HepG2 (cell line): ENCODE results near the gene DIRAS1. TPM values are rescaled to one million over a fixed set of nuclear protein-coding genes. Genes with fewer than 3 reads are reported as not detected.

ENCODE experiments used
- ATAC-seq: fragments of 200-7000 bp; cut with Tn5 transposase; 3 replicates; pipeline ENCODE4 v1.9.1; 2020; ENCODE audit warnings: mild to moderate bottlenecking, moderate library complexity
- BruUV-seq: library from RNA; stranded (reverse); fragments of 400-500 nt; replicated peaks from 2 replicates; lab custom pipeline; 2021; lab: Mats Ljungman, UMichigan
- CTCF ChIA-PET: fragments of 300-600 bp; formaldehyde crosslinking; extraction: SDS; loops from one replicate; lab custom pipeline; 2021; ENCODE audit warnings: low total read pairs, inconsistent platforms, low intra/inter-chr PET ratio; lab: Yijun Ruan, JAX
- POLR2A ChIA-PET: fragments of 350-600 bp; sonication (Branson Sonifier 250); formaldehyde crosslinking; loops from one replicate; lab custom pipeline; 2020; ENCODE audit warnings: antibody characterized with exemption, inconsistent platforms; lab: Yijun Ruan, JAX
- DNase-seq: peaks from one replicate; pipeline ENCODE4 v3.0.0-alpha.2; 2015; ENCODE audit warnings: low spot score
- FAIRE-seq: peaks from 3 replicates; lab custom pipeline; 2011; peaks lifted over from hg19 to GRCh38; lab: Jason Lieb, UNC
- H2AFZ ChIP-seq: one replicate; pipeline ENCODE4 v1.6.1; 2011; ENCODE audit warnings: low read length, inconsistent platforms
- H3K27ac ChIP-seq: fragments of 300-600 bp; 3 replicates; pipeline ENCODE4 v1.8.0; 2011; ENCODE audit warnings: mixed run types, mild to moderate bottlenecking, mixed read lengths, low read length, inconsistent platforms; ENCODE audit not compliant: insufficient read depth; ENCODE audit errors: extremely low read length
- H3K27me3 ChIP-seq, 2 experiments: fragments of 200-600 bp in 1 of 2; 2 replicates in 1 of 2; 3 replicates in 1 of 2; pipeline versions ENCODE4 v1.6.0 to v1.8.0; 2011; ENCODE audit warnings: low read length in 2 of 2, mild to moderate bottlenecking in 2 of 2, moderate library complexity in 2 of 2, inconsistent platforms in 1 of 2; ENCODE audit not compliant: insufficient read depth in 2 of 2, control insufficient read depth in 1 of 2
- H3K36me3 ChIP-seq, 2 experiments: fragments of 200-600 bp in 1 of 2; replicated peaks in 1 of 2; 2 replicates in 1 of 2; 3 replicates in 1 of 2; pipeline versions ENCODE4 v1.5.1 to v1.8.0; 2011; ENCODE audit warnings: low read length in 2 of 2, inconsistent platforms in 1 of 2; ENCODE audit not compliant: insufficient read depth in 2 of 2, control insufficient read depth in 1 of 2
- H3K4me1 ChIP-seq: 2 replicates; pipeline ENCODE4 v1.5.1; 2012; ENCODE audit warnings: low read length, inconsistent platforms; ENCODE audit not compliant: insufficient read depth
- H3K4me2 ChIP-seq: 2 replicates; pipeline ENCODE4 v1.6.0; 2011; ENCODE audit warnings: low read depth, low read length, inconsistent platforms
- H3K4me3 ChIP-seq, 3 experiments: fragments of 200-600 bp in 1 of 3; sonication (generic), shearing (Covaris generic) in 1 of 3; replicated peaks in 1 of 3; 2 replicates each; pipeline ENCODE4 v1.5.1; 2011 to 2016; ENCODE audit warnings: low read length in 3 of 3, inconsistent platforms in 2 of 3, low read depth in 2 of 3, mild to moderate bottlenecking in 2 of 3, control low read depth in 1 of 3, mixed read lengths in 1 of 3; ENCODE audit not compliant: insufficient read depth in 1 of 3
- H3K79me2 ChIP-seq: one replicate; pipeline ENCODE4 v1.6.1; 2011; ENCODE audit warnings: low read length, inconsistent platforms; ENCODE audit not compliant: insufficient read depth
- H3K9ac ChIP-seq: 2 replicates; pipeline ENCODE4 v1.6.0; 2011; ENCODE audit warnings: mild to moderate bottlenecking, low read depth, low read length, inconsistent platforms; ENCODE audit not compliant: insufficient read depth
- H3K9me3 ChIP-seq: 2 replicates; pipeline ENCODE4 v1.5.1; 2012; ENCODE audit warnings: mild to moderate bottlenecking, low read length
- H4K20me1 ChIP-seq: 2 replicates; pipeline ENCODE4 v1.6.0; 2011; ENCODE audit warnings: inconsistent platforms, mild to moderate bottlenecking, low read length, moderate library complexity; ENCODE audit not compliant: insufficient read depth
- CHCHD3 ChIP-seq: sonication (generic); formaldehyde crosslinking; IDR thresholded peaks from 2 replicates; pipeline ENCODE4 v1.8.0; 2022; ENCODE audit warnings: mild to moderate bottlenecking, missing genetic modification reagents, moderate library complexity
- DMTF1 ChIP-seq: sonication (generic); formaldehyde crosslinking; IDR thresholded peaks from 2 replicates; pipeline ENCODE4 v1.4.0; 2020; ENCODE audit warnings: mild to moderate bottlenecking, missing genetic modification reagents
- ERF ChIP-seq: IDR thresholded peaks from 2 replicates; pipeline ENCODE4 v1.6.1; 2018; ENCODE audit warnings: missing biosample characterization, missing genetic modification reagents
- HDAC1 ChIP-seq: sonication (generic); formaldehyde crosslinking; IDR thresholded peaks from 2 replicates; pipeline ENCODE4 v1.5.1; 2020; ENCODE audit warnings: mild to moderate bottlenecking, missing genetic modification reagents
- JDP2 ChIP-seq: sonication (generic); formaldehyde crosslinking; IDR thresholded peaks from 2 replicates; pipeline ENCODE4 v1.8.1; 2022; ENCODE audit warnings: missing genetic modification reagents, borderline replicate concordance
- RBM22 ChIP-seq: fragments of 200-400 bp; formaldehyde crosslinking; optimal IDR thresholded peaks from 2 replicates; pipeline ENCODE3; 2017; ENCODE audit warnings: mild to moderate bottlenecking, low read length, moderate library complexity
- SNRNP70 ChIP-seq: fragments of 200-400 bp; formaldehyde crosslinking; IDR thresholded peaks from 2 replicates; pipeline ENCODE4 v1.6.1; 2017; ENCODE audit warnings: mild to moderate bottlenecking, low read depth, low read length, moderate library complexity
- SP2 ChIP-seq: sonication (generic); formaldehyde crosslinking; IDR thresholded peaks from 2 replicates; pipeline ENCODE4 v1.5.1; 2020; ENCODE audit warnings: mild to moderate bottlenecking, missing genetic modification reagents
- U2AF2 ChIP-seq: fragments of 200-400 bp; formaldehyde crosslinking; IDR thresholded peaks from 2 replicates; pipeline ENCODE4 v1.6.1; 2017; ENCODE audit warnings: low read depth, mild to moderate bottlenecking, low read length
- ZNF335 ChIP-seq: sonication (generic); formaldehyde crosslinking; IDR thresholded peaks from 2 replicates; pipeline ENCODE4 v1.4.0; 2020; ENCODE audit warnings: missing genetic modification reagents
- ZNF501 ChIP-seq: sonication (generic); formaldehyde crosslinking; IDR thresholded peaks from 2 replicates; pipeline ENCODE4 v1.5.1; 2020; ENCODE audit warnings: mild to moderate bottlenecking, moderate library complexity, missing genetic modification reagents
- ZNF530 ChIP-seq: sonication (generic); formaldehyde crosslinking; IDR thresholded peaks from 2 replicates; pipeline ENCODE4 v1.5.0; 2020; ENCODE audit warnings: low read depth, mild to moderate bottlenecking, missing genetic modification reagents
- ZNF550 ChIP-seq: sonication (generic); formaldehyde crosslinking; IDR thresholded peaks from 2 replicates; pipeline ENCODE4 v1.4.0; 2020; ENCODE audit warnings: mild to moderate bottlenecking, missing genetic modification reagents, borderline replicate concordance
- ZNF878 ChIP-seq: sonication (generic); formaldehyde crosslinking; IDR thresholded peaks from 2 replicates; pipeline ENCODE4 v1.8.1; 2023; ENCODE audit warnings: mild to moderate bottlenecking, missing genetic modification reagents, moderate library complexity
- ZSCAN31 ChIP-seq: sonication (generic); formaldehyde crosslinking; IDR thresholded peaks from 2 replicates; pipeline ENCODE4 v1.5.0; 2020; ENCODE audit warnings: low read depth, mild to moderate bottlenecking, missing genetic modification reagents
- WGBS: methylation state at CpG from one replicate; pipeline ENCODE4 v1.1.6; 2017; ENCODE audit warnings: low lambda C conversion rate; 5-methylcytosine and 5-hydroxymethylcytosine counted together
- in situ Hi-C: cut with HindIII; loops from 2 replicates; pipeline ENCODE4 v1.10.0; 2017; ENCODE audit warnings: low pct_unique_long_range_greater_than_20kb; ENCODE audit not compliant: extremely low pct_ligation_motif_present
- intact Hi-C: fragments of 100-400 bp; cut with micrococcal nuclease; formaldehyde crosslinking; loops from one replicate; pipeline ENCODE4 v1.10.0; 2022; ENCODE audit not compliant: unreplicated experiment
- polyA plus RNA-seq, 8 experiments: library from polyadenylated mRNA; depleted of rRNA in 3 of 8; stranded (reverse) in 7 of 8; unstranded in 1 of 8; fragments of >200 nt; fragmentation: Illumina TruSeq in 4 of 8; extraction: Trizol in 4 of 8; gene quantifications; 2 replicates each; pipeline versions ENCODE4 v1.2.1 to v1.2.3, GENCODE V29; 2011 to 2016; ENCODE audit warnings: low read depth in 4 of 8, missing spikeins in 1 of 8, mixed read lengths in 1 of 8; ENCODE audit not compliant: insufficient read depth in 1 of 8
- total RNA-seq, 5 experiments: library from RNA; depleted of rRNA; stranded (reverse); fragments of >200 nt; fragmentation: Illumina TruSeq; extraction: Trizol; gene quantifications; 2 replicates each; pipeline ENCODE4 v1.2.3, GENCODE V29; 2016; ENCODE audit warnings: low read depth in 1 of 5
- TF ChIP-seq, protein P1 (sequence below), 2 experiments: sonication (generic) in 1 of 2; formaldehyde crosslinking in 1 of 2; IDR thresholded peaks; 2 replicates each; pipeline versions ENCODE4 v1.4.0 to v1.6.1; 2016 to 2020; ENCODE audit warnings: borderline replicate concordance in 1 of 2, low read depth in 1 of 2, mild to moderate bottlenecking in 1 of 2, missing genetic modification reagents in 1 of 2

Gene DIRAS1
- total and polyA plus RNA-seq, 2 of the 13 experiments (the other 11 are each of a cell fraction or from before 2014, with no cell fraction given) = 0.97 to 1.8 TPM

GRCh38 chr19:2750808-2751437 lies 29.8 kb upstream of the DIRAS1 start:
- intact Hi-C loops = no loop called here
- CTCF ChIA-PET = interaction anchor here (3.3 kb wide), 1 partner anchor 102 kb away, joined by 49 read pairs; no protein-coding TSS in a partner anchor

DNA sequence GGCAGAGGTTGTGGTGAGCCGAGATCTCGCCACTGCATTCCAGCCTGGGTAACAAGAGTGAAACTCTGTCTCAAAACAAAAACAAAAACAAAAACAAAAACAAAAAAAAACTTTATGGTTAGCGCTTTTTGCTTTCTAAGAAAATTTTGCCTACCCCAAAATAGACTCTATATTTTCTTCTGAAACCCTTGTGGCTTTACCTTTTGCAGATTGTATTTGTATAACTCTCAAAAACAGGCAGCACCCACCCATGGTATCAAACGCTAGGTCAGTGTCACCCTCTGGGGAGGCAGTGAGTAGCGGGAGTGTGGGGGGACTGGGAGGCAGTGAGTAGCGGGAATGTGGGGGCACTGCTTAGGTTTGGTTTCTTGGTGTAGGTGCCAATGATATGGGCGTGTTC lies 26.2 kb upstream of the DIRAS1 start:
- no TSS peak for BruUV-seq
- intact Hi-C loops = no loop called here
- H3K36me3 ChIP-seq = no peaks in the 10 kb centered on the region
- H4K20me1 ChIP-seq = no peaks in the 10 kb centered on the region
- ATAC-seq (no peak), FAIRE-seq (no peak), DNase-seq (no peak)
- H3K4me3 ChIP-seq = no peak overlapping the region
- no peaks in the 10 kb centered on the region for H3K27me3 ChIP-seq
- no peak overlapping the region for H3K9ac ChIP-seq
- H3K79me2 ChIP-seq = no peaks in the 10 kb centered on the region
- in situ Hi-C loops = no loop called here
- POLR2A ChIA-PET = no interaction called here
- no peak overlapping the region for H3K27ac ChIP-seq
- peaks cover 7% of the 10 kb centered on the region for H3K4me1 ChIP-seq
- WGBS = 30% methylated on average over 7 of the region's 7 CpGs
- H3K9me3 ChIP-seq = no peaks in the 10 kb centered on the region
- no peak overlapping the region for H3K4me2 ChIP-seq
- CTCF ChIA-PET = interaction anchor here (1.3 kb wide), 1 partner anchor 99 kb away, joined by 4 read pairs; no protein-coding TSS in a partner anchor
- H2AFZ ChIP-seq = no peak overlapping the region
- TF ChIP-seq, protein P1, sequence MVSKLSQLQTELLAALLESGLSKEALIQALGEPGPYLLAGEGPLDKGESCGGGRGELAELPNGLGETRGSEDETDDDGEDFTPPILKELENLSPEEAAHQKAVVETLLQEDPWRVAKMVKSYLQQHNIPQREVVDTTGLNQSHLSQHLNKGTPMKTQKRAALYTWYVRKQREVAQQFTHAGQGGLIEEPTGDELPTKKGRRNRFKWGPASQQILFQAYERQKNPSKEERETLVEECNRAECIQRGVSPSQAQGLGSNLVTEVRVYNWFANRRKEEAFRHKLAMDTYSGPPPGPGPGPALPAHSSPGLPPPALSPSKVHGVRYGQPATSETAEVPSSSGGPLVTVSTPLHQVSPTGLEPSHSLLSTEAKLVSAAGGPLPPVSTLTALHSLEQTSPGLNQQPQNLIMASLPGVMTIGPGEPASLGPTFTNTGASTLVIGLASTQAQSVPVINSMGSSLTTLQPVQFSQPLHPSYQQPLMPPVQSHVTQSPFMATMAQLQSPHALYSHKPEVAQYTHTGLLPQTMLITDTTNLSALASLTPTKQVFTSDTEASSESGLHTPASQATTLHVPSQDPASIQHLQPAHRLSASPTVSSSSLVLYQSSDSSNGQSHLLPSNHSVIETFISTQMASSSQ (IDR thresholded peaks at IDR 0.05; ENCODE audit: low read depth) = no peak
- TF ChIP-seq, protein P1 (CRISPR knock-in tag; IDR thresholded peaks at IDR 0.05; ENCODE audit: borderline replicate concordance) = no peak
- TF ChIP-seq U2AF2 (no peak), ZNF501 (CRISPR knock-in tag) (no peak), ZNF530 (CRISPR knock-in tag) (no peak), SP2 (CRISPR knock-in tag) (no peak), RBM22 (no peak), DMTF1 (CRISPR knock-in tag) (no peak), JDP2 (CRISPR knock-in tag) (no peak)

More at GRCh38 chr19:2750808-2751437, 29.8 kb upstream of the DIRAS1 start:
- ATAC-seq = no peak
- in situ Hi-C loops = loop anchor here (5.0 kb wide), 1 partner anchor 104 kb away; no protein-coding TSS in a partner anchor
- no peaks in the 10 kb centered on the region for H3K27me3 ChIP-seq
- no peak overlapping the region for H3K4me3 ChIP-seq
- no peaks in the 10 kb centered on the region for H3K4me1 ChIP-seq
- H4K20me1 ChIP-seq = no peaks in the 10 kb centered on the region
- BruUV-seq = no TSS peak
- H3K27ac ChIP-seq = no peak overlapping the region
- H2AFZ ChIP-seq = no peak overlapping the region
- H3K79me2 ChIP-seq = no peaks in the 10 kb centered on the region
- FAIRE-seq = no peak
- no peak overlapping the region for H3K9ac ChIP-seq
- DNase-seq = no peak
- peaks cover 8 to 9% of the 10 kb centered on the region in 2 experiments; a peak in 3 of 5 replicates for H3K36me3 ChIP-seq
- POLR2A ChIA-PET = interaction anchor here (1.2 kb wide), 1 partner anchor 103 kb away, joined by 3 read pairs; no protein-coding TSS in a partner anchor
- 73% methylated on average over 13 of the region's 17 CpGs for WGBS
- H3K4me2 ChIP-seq = no peak overlapping the region
- no peaks in the 10 kb centered on the region for H3K9me3 ChIP-seq
- TF ChIP-seq SNRNP70 (no peak), ZNF335 (CRISPR knock-in tag) (no peak), ZSCAN31 (CRISPR knock-in tag) (no peak), ERF (CRISPR knock-in tag) (no peak), HDAC1 (CRISPR knock-in tag) (no peak), ZNF550 (CRISPR knock-in tag) (no peak), ZNF878 (no peak), CHCHD3 (no peak)
